HCT116 (cell line): ENCODE results near the gene PAX7. TPM values are rescaled to one million over a fixed set of nuclear protein-coding genes. Genes with fewer than 3 reads are reported as not detected.

ENCODE experiments used
- ATAC-seq: fragments of 200-7000 bp; cut with Tn5 transposase; 2 replicates; pipeline ENCODE4 v1.9.1; 2020; ENCODE audit warnings: mild to moderate bottlenecking, moderate library complexity
- BruUV-seq: library from RNA; stranded (reverse); fragments of 400-500 nt; replicated peaks from 2 replicates; lab custom pipeline; 2021; lab: Mats Ljungman, UMichigan
- CTCF ChIA-PET: fragments of 300-600 bp; sonication (Branson Sonifier 250); formaldehyde crosslinking; loops from one replicate; lab custom pipeline; 2021; ENCODE audit warnings: antibody characterized with exemption; lab: Charles Lee
- POLR2A ChIA-PET: fragments of 300-600, 350-600 bp; sonication (Branson Sonifier 250); formaldehyde crosslinking; loops from one replicate; lab custom pipeline; 2021; ENCODE audit warnings: antibody characterized with exemption; lab: Charles Lee
- RAD21 ChIA-PET, 2 experiments: fragments of 300-600 bp; sonication (Branson Sonifier 250); formaldehyde crosslinking; loops; one replicate each; lab custom pipeline; 2023; ENCODE audit warnings: low total read pairs in 2 of 2; ENCODE audit not compliant: uncharacterized antibody in 2 of 2, unreplicated experiment in 2 of 2, low non-redundant PET in 1 of 2; lab: Charles Lee
- DNase-seq: peaks from one replicate; pipeline ENCODE4 v3.0.0-alpha.2; 2010; ENCODE audit warnings: low read depth, low spot score
- H2AFZ ChIP-seq: fragments of 200-600 bp; shearing (Covaris generic), sonication (generic); 2 replicates; pipeline ENCODE4 v1.6.1; 2017; ENCODE audit warnings: low read depth, mixed run types, mixed read lengths, antibody characterized with exemption, low read length; ENCODE audit not compliant: poor library complexity, severe bottlenecking
- H3K27ac ChIP-seq: 2 replicates; pipeline ENCODE4 v1.5.1; 2012; ENCODE audit warnings: low read depth, low read length
- H3K27me3 ChIP-seq: fragments of 200-600 bp; sonication (generic); 2 replicates; pipeline ENCODE4 v1.6.1; 2016; ENCODE audit warnings: mixed run types, low read length, mixed read lengths; ENCODE audit not compliant: insufficient read depth
- H3K36me3 ChIP-seq, 2 experiments: fragments of 200-500 bp in 1 of 2; fragments of 200-600 bp in 1 of 2; sonication (Bioruptor generic) in 1 of 2; sonication (generic) in 1 of 2; 2 replicates each; pipeline versions ENCODE4 v1.5.1 to v1.6.1; 2014 to 2016; ENCODE audit warnings: low read length in 2 of 2, inconsistent platforms in 1 of 2, mixed read lengths in 1 of 2, mixed run types in 1 of 2; ENCODE audit not compliant: insufficient read depth in 2 of 2, control insufficient read depth in 1 of 2
- H3K4me1 ChIP-seq, 2 experiments: fragments of 200-600 bp in 1 of 2; sonication (generic) in 1 of 2; 2 replicates each; pipeline versions ENCODE4 v1.5.1 to v1.6.1; 2012 to 2017; ENCODE audit warnings: low read length in 2 of 2, inconsistent platforms in 1 of 2, mild to moderate bottlenecking in 1 of 2, mixed read lengths in 1 of 2, mixed run types in 1 of 2, moderate library complexity in 1 of 2; ENCODE audit not compliant: insufficient read depth in 2 of 2, control insufficient read depth in 1 of 2
- H3K4me2 ChIP-seq: fragments of 200-600 bp; sonication (generic); 2 replicates; pipeline ENCODE4 v1.6.1; 2017; ENCODE audit warnings: mixed run types, low read length, mixed read lengths
- H3K4me3 ChIP-seq, 2 experiments: fragments of 200-600 bp in 1 of 2; sonication (generic) in 1 of 2; replicated peaks in 1 of 2; 2 replicates each; pipeline ENCODE4 v1.5.1; 2011 to 2016; ENCODE audit warnings: low read length in 2 of 2, control low read depth in 1 of 2, low read depth in 1 of 2, mild to moderate bottlenecking in 1 of 2, mixed read lengths in 1 of 2, mixed run types in 1 of 2
- H3K79me2 ChIP-seq: fragments of 200-600 bp; sonication (generic); 2 replicates; pipeline ENCODE4 v1.6.1; 2017; ENCODE audit warnings: mild to moderate bottlenecking, mixed run types, low read length, moderate library complexity, mixed read lengths; ENCODE audit not compliant: insufficient read depth
- H3K9ac ChIP-seq: fragments of 200-600 bp; sonication (generic); 2 replicates; pipeline ENCODE4 v1.6.1; 2016; ENCODE audit warnings: low read length, mixed read lengths
- H3K9me2 ChIP-seq: fragments of 200-600 bp; sonication (generic), shearing (Covaris generic); 2 replicates; pipeline ENCODE4 v1.6.1; 2017; ENCODE audit warnings: mixed run types, mild to moderate bottlenecking, moderate library complexity; ENCODE audit not compliant: insufficient read depth
- H3K9me3 ChIP-seq, 2 experiments: fragments of 200-500 bp in 1 of 2; fragments of 200-600 bp in 1 of 2; sonication (Bioruptor generic) in 1 of 2; sonication (generic) in 1 of 2; 2 replicates each; pipeline ENCODE4 v1.6.1; 2014 to 2017; ENCODE audit warnings: low read length in 2 of 2, mixed read lengths in 2 of 2, inconsistent platforms in 1 of 2, low read depth in 1 of 2, mild to moderate bottlenecking in 1 of 2, mixed run types in 1 of 2, moderate library complexity in 1 of 2; ENCODE audit not compliant: control insufficient read depth in 1 of 2, insufficient read depth in 1 of 2
- H4K20me1 ChIP-seq: fragments of 200-600 bp; sonication (generic), shearing (Covaris generic); 2 replicates; pipeline ENCODE4 v1.6.1; 2017; ENCODE audit warnings: mixed run types, mild to moderate bottlenecking, moderate library complexity; ENCODE audit not compliant: insufficient read depth
- CEBPB ChIP-seq: IDR thresholded peaks from 2 replicates; pipeline ENCODE4 v1.6.1; 2012; ENCODE audit warnings: low read depth
- EZH2 ChIP-seq: fragments of 200-600 bp; sonication (generic); IDR thresholded peaks from 2 replicates; pipeline ENCODE4 v1.6.1; 2017; ENCODE audit warnings: antibody characterized with exemption, mixed run types
- REST ChIP-seq: IDR thresholded peaks from 2 replicates; pipeline ENCODE4 v1.6.1; 2012; ENCODE audit warnings: low read depth
- SIN3A ChIP-seq: IDR thresholded peaks from 2 replicates; pipeline ENCODE4 v1.6.1; 2012; ENCODE audit warnings: low read depth
- SP1 ChIP-seq: IDR thresholded peaks from 2 replicates; pipeline ENCODE4 v1.6.1; 2012; ENCODE audit warnings: low read depth
- intact Hi-C: fragments of 100-400 bp; cut with micrococcal nuclease; formaldehyde crosslinking; loops from 2 replicates; pipeline ENCODE4 v1.10.0; 2022
- total RNA-seq: library from RNA; stranded (reverse); gene quantifications from one replicate; pipeline ENCODE4 v1.2.1, GENCODE V29; 2021; ENCODE audit not compliant: unreplicated experiment

PAX7 gene
- total RNA-seq, 1 experiment from 2014 or later = not detected

DNA sequence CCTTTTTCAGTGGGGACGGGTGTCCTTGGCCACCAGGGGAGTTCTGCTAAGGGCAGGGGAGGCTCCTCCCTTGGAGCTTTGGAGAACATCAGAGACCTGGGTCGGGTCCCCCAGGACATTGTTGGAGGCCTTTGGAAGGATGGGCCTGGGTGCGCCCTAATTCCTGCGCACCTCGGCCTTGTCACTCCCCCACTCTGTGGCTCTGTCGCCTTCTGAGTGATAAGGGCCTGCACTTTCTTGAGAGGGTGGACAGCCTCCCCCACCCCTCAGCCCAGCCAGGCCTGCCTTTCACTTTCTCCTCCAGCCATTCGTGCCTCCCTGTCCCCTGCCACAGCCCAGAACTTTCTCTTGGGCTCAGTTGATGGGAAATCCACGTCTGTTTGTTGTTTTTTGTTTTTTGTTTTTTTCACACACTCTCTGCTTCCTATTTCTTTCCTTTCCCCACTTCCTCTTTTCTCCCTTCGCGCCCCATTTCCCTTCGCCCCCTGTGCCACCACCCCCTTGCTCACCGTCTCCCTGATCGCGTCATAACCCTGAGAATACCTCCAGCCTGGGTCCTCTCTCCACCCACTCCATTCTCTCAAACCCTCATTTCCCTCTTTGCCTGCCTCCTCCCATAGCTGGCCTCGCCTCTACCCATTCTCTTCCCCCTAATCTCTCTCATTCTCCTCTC is 85.6 kb downstream of the PAX7 start:
- no peak overlapping the region for H2AFZ ChIP-seq
- RAD21 ChIA-PET = no interaction called here
- intact Hi-C loops = no loop called here

More for the DNA sequence above, 85.6 kb downstream of the PAX7 start:
- Histone ChIP-seq H3K4me1 (no peaks in the 10 kb centered on the region), H3K9me3 (no peaks in the 10 kb centered on the region), H3K9ac (no peak overlapping the region), H3K4me3 (no peak overlapping the region), H3K27me3 (peaks cover 13% of the 10 kb centered on the region; the same call in 1 of the 2 replicates), H4K20me1 (no peaks in the 10 kb centered on the region), H3K9me2 (no peaks in the 10 kb centered on the region), H3K36me3 (no peaks in the 10 kb centered on the region), H3K27ac (no peak overlapping the region), H3K79me2 (no peaks in the 10 kb centered on the region), H3K4me2 (no peak overlapping the region)
- POLR2A ChIA-PET = no interaction called here
- DNase-seq (no peak), ATAC-seq (no peak)
- BruUV-seq = no TSS peak
- TF ChIP-seq SIN3A (no peak), SP1 (no peak), EZH2 (no peak), REST (no peak), CEBPB (no peak)
- CTCF ChIA-PET = no interaction called here
